Measurements from ENCODE around the gene DYNC1I2. TPM values are rescaled to one million over a fixed set of nuclear protein-coding genes. Genes with fewer than 3 reads are reported as not detected.

The DYNC1I2 gene
- polyA plus RNA-seq, 1 of the 3 experiments (the other 2 are of a cell fraction) = 99.7 TPM

DNA sequence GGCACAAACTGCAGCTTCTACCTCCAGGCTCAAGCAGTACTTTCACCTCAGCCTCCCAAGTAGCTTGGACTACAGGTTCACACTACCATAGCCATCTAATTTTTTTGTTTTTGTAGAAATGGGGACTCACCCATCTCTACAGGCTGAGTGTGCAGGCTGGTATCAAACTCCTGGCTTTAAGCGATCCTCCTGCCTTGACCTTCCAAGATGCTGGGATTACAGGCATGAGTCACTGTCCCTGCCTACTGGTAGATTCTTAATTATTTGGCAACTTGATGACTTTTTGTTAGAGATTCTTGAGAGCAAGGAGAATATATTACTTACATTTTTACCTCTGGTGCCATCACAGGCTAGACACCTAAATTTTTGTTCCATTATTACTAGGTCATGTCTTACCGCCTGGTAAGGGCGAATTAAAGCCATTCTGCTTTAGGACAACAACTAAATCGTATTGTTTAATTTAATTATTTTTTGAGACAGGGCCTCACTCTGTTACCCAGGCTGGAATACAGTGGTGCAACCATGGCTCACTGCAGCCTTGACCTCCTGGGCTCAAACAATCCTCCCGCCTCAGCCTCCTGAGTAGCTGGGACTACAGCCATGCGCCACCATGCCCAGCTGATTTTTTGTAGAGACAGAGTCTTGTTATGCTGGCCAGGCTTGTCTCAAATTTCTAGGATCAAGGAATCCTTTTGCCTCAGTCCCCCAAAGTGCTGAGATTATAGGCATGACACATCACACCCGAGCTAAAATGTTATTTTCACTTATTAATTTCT is 15.7 kb downstream of the DYNC1I2 start:
- CTCF ChIA-PET = interaction anchor here (0.7 to 7.7 kb wide), 24 partner anchors 10 to 759 kb away, joined by 3 to 96 read pairs (median 5); partner anchors contain the start of gene DLX2
- no peak for DNase-seq
- H3K27ac ChIP-seq (ENCODE audit: low read depth in 2 of 2, low read length in 1 of 2) = peak overlapping the region in 1 of 2 experiments; percentile 29; a peak in 2 of 4 replicates
- POLR2A ChIA-PET = no interaction called here
- no peaks in the 10 kb centered on the region for H3K27me3 ChIP-seq (ENCODE audit: insufficient read depth)
- H4K20me1 ChIP-seq (ENCODE audit: insufficient read depth) = peaks cover 48% of the 10 kb centered on the region
- TF ChIP-seq GABPA (IDR thresholded peaks at IDR 0.05; ENCODE audit: low read depth) (no peak), FOSL2 (IDR thresholded peaks at IDR 0.05; ENCODE audit: borderline replicate concordance, low read depth) (peak; percentile 16; the same call in 1 of the 2 replicates)
- H3K4me1 ChIP-seq (ENCODE audit: control insufficient read depth in 1 of 2, insufficient read depth in 2 of 2, low read depth in 1 of 2, low read length in 1 of 2) = peaks cover 0 to 43% of the 10 kb centered on the region in 2 experiments; a peak in 3 of 4 replicates
- no peak overlapping the region for H3K4me2 ChIP-seq
- no peaks in the 10 kb centered on the region for H3K9me3 ChIP-seq
- H3K9me2 ChIP-seq = no peaks in the 10 kb centered on the region
- H2AFZ ChIP-seq (ENCODE audit: low read depth) = no peak overlapping the region
- H3F3A ChIP-seq (replicated peaks; ENCODE audit: insufficient read depth) = peaks cover 29% of the 10 kb centered on the region
- H3K4me3 ChIP-seq (ENCODE audit: low read depth in 2 of 2, low read length in 1 of 2) = no peak overlapping the region
- peaks cover 100% of the 10 kb centered on the region for H3K79me2 ChIP-seq (ENCODE audit: insufficient read depth)
- 89% methylated on average over 7 of the region's 7 CpGs for WGBS (ENCODE audit: low lambda C conversion rate)
- peaks cover 4 to 25% of the 10 kb centered on the region in 2 experiments for H3K36me3 ChIP-seq (replicated peaks in 1 of 2; ENCODE audit: control insufficient read depth in 1 of 2, insufficient read depth in 2 of 2, low read length in 1 of 2)
- no peak overlapping the region for H3K9ac ChIP-seq

DNA sequence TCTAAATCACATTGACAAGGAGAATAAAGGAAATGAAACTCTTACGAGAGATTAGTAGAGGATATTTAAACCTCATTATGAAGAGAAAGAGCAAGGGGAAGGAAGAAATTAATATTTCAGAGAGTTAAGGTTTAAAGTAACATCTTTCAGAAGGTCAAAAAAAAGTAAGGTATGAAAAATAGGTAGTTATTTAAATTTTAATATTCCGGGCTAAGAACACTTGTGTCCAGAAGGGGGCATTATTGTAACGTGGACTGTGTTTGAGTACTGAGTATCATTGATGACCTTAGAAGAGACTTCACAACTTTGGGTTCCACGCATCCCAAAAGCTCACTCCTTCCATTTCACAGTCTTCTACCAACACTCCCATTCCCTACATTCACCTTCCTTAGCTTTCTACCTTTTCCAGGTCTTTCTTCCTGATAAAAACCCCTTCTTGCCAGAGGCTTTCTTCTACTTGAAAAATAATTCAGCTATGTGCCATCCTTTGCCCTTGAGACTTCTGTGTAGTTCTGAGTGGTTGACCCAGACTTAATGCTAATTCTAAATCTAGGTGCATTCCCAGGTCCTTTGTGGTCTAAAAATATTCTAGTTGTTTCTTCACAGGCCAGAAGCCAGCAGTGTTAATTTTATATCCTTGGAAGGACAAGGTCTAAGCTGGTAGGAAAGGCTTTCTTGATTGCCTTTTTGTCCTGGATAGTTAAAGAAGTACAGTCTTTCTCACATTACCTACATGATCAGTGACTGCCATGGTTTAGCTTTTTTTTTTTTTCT is 16.5 kb downstream of the DYNC1I2 start:
- Histone ChIP-seq H4K20me1 (ENCODE audit: insufficient read depth) (peaks cover 48% of the 10 kb centered on the region), H3K9me3 (no peaks in the 10 kb centered on the region), H3K79me2 (ENCODE audit: insufficient read depth) (peaks cover 95% of the 10 kb centered on the region), H3F3A (replicated peaks; ENCODE audit: insufficient read depth) (peaks cover 29% of the 10 kb centered on the region), H3K4me2 (no peak overlapping the region; the same call in 1 of the 2 replicates), H2AFZ (ENCODE audit: low read depth) (no peak overlapping the region), H3K9me2 (no peaks in the 10 kb centered on the region), H3K27ac (ENCODE audit: low read depth in 2 of 2, low read length in 1 of 2) (peak overlapping the region in 1 of 2 experiments; percentile 23; a peak in 1 of 4 replicates), H3K36me3 (replicated peaks in 1 of 2; ENCODE audit: control insufficient read depth in 1 of 2, insufficient read depth in 2 of 2, low read length in 1 of 2) (peaks cover 4 to 28% of the 10 kb centered on the region in 2 experiments), H3K4me3 (ENCODE audit: low read depth in 2 of 2, low read length in 1 of 2) (no peak overlapping the region; a peak in 1 of 4 replicates), H3K27me3 (ENCODE audit: insufficient read depth) (no peaks in the 10 kb centered on the region), H3K9ac (no peak overlapping the region; the same call in 1 of the 2 replicates), H3K4me1 (ENCODE audit: control insufficient read depth in 1 of 2, insufficient read depth in 2 of 2, low read depth in 1 of 2, low read length in 1 of 2) (peaks cover 0 to 43% of the 10 kb centered on the region in 2 experiments; a peak in 3 of 4 replicates)
- 61% methylated on average over 4 of the region's 4 CpGs for WGBS (ENCODE audit: low lambda C conversion rate)
- TF ChIP-seq RCOR1 (IDR thresholded peaks at IDR 0.05; ENCODE audit: low read length) = no peak
- TF ChIP-seq, protein P1, sequence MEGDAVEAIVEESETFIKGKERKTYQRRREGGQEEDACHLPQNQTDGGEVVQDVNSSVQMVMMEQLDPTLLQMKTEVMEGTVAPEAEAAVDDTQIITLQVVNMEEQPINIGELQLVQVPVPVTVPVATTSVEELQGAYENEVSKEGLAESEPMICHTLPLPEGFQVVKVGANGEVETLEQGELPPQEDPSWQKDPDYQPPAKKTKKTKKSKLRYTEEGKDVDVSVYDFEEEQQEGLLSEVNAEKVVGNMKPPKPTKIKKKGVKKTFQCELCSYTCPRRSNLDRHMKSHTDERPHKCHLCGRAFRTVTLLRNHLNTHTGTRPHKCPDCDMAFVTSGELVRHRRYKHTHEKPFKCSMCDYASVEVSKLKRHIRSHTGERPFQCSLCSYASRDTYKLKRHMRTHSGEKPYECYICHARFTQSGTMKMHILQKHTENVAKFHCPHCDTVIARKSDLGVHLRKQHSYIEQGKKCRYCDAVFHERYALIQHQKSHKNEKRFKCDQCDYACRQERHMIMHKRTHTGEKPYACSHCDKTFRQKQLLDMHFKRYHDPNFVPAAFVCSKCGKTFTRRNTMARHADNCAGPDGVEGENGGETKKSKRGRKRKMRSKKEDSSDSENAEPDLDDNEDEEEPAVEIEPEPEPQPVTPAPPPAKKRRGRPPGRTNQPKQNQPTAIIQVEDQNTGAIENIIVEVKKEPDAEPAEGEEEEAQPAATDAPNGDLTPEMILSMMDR (IDR thresholded peaks at IDR 0.05) = peak; percentile 65
- TF ChIP-seq NRF1 (IDR thresholded peaks at IDR 0.05; ENCODE audit: low read depth, low read length) = no peak
- peak; percentile 27; the same call in 1 of the 2 replicates for TF ChIP-seq SMC3 (IDR thresholded peaks at IDR 0.05; ENCODE audit: low read depth, low read length)
- TF ChIP-seq RAD21 (IDR thresholded peaks at IDR 0.05; ENCODE audit: low read length) = peak; percentile 63
- peak; percentile 40 for DNase-seq
- POLR2A ChIA-PET = no interaction called here
- CTCF ChIA-PET = interaction anchor here (0.6 to 7.7 kb wide), 34 partner anchors 10 to 758 kb away, joined by 3 to 96 read pairs (median 4); partner anchors contain the start of genes DLX2 and DYNC1I2

Data from SK-N-SH (cell line).